ENCODE data around the gene PSD4.

PSD4 gene

GRCh38 chr2:113184531-113185230, 10.9 kb downstream of the PSD4 start:
- no peak for DNase-seq (ENCODE audit: low spot score)

GRCh38 chr2:113185664-113186432, 12.1 kb downstream of the PSD4 start:
- no peak for DNase-seq (ENCODE audit: low spot score)

GRCh38 chr2:113186433-113186796, 12.6 kb downstream of the PSD4 start:
- DNase-seq (ENCODE audit: low spot score): no peak

GRCh38 chr2:113187771-113188170, 14.0 kb downstream of the PSD4 start:
- DNase-seq (ENCODE audit: low spot score): no peak

- DNase-seq (ENCODE audit: low spot score): no peak
Measured at GRCh38 chr2:113190871-113191270, 17.1 kb downstream of the PSD4 start.

- no peak for DNase-seq (ENCODE audit: low spot score)
Measured at GRCh38 chr2:113192459-113193100, 18.8 kb downstream of the PSD4 start.

GRCh38 chr2:113195923-113196501, 22.2 kb downstream of the PSD4 start:
- DNase-seq (ENCODE audit: low spot score): no peak

- DNase-seq (ENCODE audit: low spot score): no peak
Measured at GRCh38 chr2:113196839-113197238, 23.1 kb downstream of the PSD4 start.

GRCh38 chr2:113197347-113198047, 23.7 kb downstream of the PSD4 start:
- DNase-seq (ENCODE audit: low spot score): no peak

- no peak for DNase-seq (ENCODE audit: low spot score)
Measured at GRCh38 chr2:113198048-113198789, 24.4 kb downstream of the PSD4 start.

- DNase-seq (ENCODE audit: low spot score): peak; percentile 62
Measured at GRCh38 chr2:113198790-113199612, 25.2 kb downstream of the PSD4 start.

GRCh38 chr2:113200236-113200635, 26.5 kb downstream of the PSD4 start:
- no peak for DNase-seq (ENCODE audit: low spot score)

- DNase-seq (ENCODE audit: low spot score): no peak
Measured at GRCh38 chr2:113200736-113201490, 27.1 kb downstream of the PSD4 start.

- DNase-seq (ENCODE audit: low spot score): no peak
Measured at GRCh38 chr2:113201496-113202304, 27.9 kb downstream of the PSD4 start.

- no peak for DNase-seq (ENCODE audit: low spot score)
Measured at GRCh38 chr2:113202305-113203216, 28.8 kb downstream of the PSD4 start.

GRCh38 chr2:113203217-113203530, 29.4 kb downstream of the PSD4 start:
- DNase-seq (ENCODE audit: low spot score): no peak

- DNase-seq (ENCODE audit: low spot score): peak; percentile 87
Measured at GRCh38 chr2:113203901-113204519, 30.2 kb downstream of the PSD4 start.

GRCh38 chr2:113206251-113206650, 32.5 kb downstream of the PSD4 start:
- no peak for DNase-seq (ENCODE audit: low spot score)

Measured in NAMALWA (cell line).